Adipose tissue (tissue), 3 donors: ENCODE results near the gene DERA. TPM values are rescaled to one million over a fixed set of nuclear protein-coding genes. Genes with fewer than 3 reads are reported as not detected.
"Not testable (repeated sequence)": the region's sequence is repeated elsewhere in the genome, so short reads cannot be mapped to it uniquely, and the experiment has no call there.

Experiments
- H3K27ac ChIP-seq: one replicate; pipeline ENCODE4 v1.5.1; 2013; ENCODE audit warnings: low read depth, low read length
- WGBS, 3 donors: extraction: QIAGEN DNeasy Blood & Tissue Kit; methylation state at CpG; one replicate each; pipeline ENCODE4 v1.1.7; 2013; 5-methylcytosine and 5-hydroxymethylcytosine counted together
- polyA plus RNA-seq, 3 donors: library from polyadenylated mRNA; stranded (reverse); fragments of 200-250 nt; gene quantifications; one replicate each; pipeline ENCODE4 v1.2.3, GENCODE V29; 2013
- donor health status: healthy with polysubstance abuse.
- donor health status: Bipolar disorder and iron deficiency.
- donor health status: healthy.

Gene DERA
- polyA plus RNA-seq, 3 donors: 20.2 to 43.2 (median 21.2) TPM

DNA sequence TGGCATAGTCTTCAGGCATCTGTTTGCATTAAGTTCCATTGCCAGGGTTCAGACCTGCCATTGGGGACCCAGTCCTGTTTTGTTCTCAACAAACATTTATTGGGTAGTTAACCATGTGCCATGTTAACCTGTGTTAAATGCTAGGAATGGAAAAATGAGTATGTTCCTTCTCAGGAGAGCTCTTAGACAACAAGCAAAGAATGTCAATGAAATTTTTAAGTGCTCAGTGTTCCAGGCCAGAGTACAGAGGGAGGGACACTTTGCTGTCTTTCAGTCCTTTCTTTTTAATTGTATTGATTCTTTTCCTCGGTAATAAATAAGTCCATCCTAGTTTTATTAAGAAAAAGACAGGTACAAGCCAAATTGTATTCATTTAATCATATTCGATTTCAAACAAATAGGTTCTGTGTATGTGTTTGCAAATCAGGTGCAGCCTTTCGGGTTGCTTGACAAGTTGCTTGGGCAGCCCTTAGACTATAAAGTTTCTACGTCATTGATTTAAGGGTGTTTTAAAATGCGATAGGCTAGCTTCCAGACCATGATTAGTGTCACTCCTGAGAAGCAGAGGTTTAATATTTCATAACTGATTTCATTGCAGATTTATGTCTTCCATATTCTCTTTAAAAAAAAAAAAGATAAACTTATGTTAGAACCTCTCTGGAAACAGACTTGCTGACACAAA is 123.1 kb downstream of the DERA start:
- 82 to 95% (median 93%) methylated on average over 5 of the region's 5 CpGs for WGBS, 3 donors
- H3K27ac ChIP-seq: no peak overlapping the region

DNA sequence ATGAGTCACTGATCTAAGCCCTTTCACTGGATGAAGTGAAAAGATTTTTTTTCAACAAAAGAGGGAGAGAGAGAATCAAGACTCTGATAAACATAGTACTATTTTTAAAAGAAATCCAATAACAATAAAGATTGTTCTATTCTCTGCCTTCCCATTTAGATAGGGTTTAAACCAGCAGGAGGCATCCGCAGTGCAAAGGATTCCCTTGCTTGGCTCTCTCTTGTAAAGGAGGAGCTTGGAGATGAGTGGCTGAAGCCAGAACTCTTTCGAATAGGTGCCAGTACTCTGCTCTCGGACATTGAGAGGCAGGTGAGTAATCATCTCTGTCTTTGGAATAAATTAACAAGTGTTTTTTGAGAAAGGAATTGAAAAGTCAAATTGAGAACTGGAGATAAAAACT is 124.9 kb downstream of the DERA start:
- 97% methylated on average over 3 of the region's 3 CpGs for WGBS, 3 donors
- H3K27ac ChIP-seq: no peak overlapping the region

DNA sequence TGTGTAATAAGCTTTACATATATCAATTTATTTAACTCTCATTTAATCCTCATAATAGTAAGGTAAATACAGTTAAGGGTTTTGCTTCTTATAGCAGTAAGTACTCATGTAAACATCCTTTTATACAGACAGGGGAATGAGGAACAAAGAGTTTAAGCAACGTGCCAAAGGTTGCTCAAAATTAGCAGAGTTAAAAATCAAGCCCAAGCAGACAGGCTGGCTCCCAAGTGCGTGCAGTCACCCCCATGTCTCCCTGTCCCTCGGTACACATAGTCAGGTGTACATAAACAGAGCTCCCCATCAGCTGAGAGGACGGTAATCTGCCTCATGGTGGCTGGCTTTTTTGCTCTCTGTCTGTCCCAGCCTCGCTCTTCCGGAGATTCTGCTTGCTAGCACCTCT is 126.4 kb downstream of the DERA start:
- no peak overlapping the region for H3K27ac ChIP-seq
- 79 to 86% (median 85%) methylated on average over 6 of the region's 6 CpGs for WGBS, 3 donors

DNA sequence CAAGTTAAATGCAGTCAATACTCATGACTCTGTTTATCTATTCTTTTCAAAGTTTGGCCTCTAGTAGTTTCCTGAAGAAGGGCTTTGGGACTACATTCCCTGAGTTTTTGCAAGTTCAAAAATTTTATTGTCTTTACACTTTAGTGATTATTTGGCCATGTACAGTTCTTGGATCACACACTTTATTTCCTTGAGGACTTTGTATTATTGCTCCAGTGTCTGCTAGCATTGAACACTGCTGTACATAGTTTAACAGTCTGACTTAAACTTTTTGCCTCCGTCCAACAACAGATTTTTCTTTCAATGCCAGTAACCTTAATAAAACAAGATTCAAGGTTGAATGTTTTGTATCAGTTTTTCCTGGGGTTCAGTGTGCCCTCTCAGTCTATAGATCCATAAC is 132.3 kb downstream of the DERA start:
- H3K27ac ChIP-seq: no peak overlapping the region
- 93 to 98% (median 93%) methylated on average over 1 of the region's 1 CpG for WGBS, 3 donors

DNA sequence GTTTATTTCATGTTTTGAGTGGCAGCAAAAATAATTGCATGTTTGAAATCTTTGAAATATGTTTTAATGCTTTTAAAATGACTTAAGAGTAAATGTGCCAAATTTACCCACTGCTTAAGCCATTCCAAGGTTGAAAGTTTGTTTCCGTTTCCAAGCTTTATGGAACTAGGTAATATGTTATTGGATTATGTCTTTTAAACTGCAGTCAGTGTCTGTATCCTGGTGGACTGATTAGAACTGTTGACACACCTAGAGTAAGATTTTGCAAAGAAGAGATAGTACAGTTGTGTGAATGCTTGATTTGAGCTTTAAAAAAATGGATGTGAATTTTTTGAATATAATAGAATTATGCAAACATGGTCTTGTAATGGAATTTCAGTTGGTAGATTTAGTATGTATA is 135.1 kb downstream of the DERA start:
- no peak overlapping the region for H3K27ac ChIP-seq
- 46 to 84% (median 83%) methylated on average over 1 of the region's 1 CpG for WGBS, 3 donors

DNA sequence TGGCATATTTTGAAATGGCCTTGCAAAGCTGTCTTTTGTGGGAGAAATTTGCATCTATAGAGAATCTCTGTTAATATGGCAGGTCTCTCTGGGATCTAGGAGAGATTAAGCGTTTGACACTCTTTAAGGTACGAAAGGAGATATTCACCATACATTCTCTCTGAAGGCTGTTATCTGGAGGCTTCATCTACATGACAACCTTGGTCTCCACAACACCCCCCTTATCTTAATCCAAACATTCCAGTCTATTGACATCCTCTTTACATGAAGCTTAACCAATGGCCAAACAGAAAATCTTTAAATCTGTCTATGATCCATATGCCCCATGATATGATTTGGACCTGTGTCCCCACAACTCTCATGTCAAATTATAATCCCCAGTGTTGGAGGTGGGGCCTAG is 137.4 kb downstream of the DERA start:
- WGBS, 3 donors: 92 to 96% (median 92%) methylated on average over 2 of the region's 2 CpGs
- H3K27ac ChIP-seq: no peak overlapping the region

DNA sequence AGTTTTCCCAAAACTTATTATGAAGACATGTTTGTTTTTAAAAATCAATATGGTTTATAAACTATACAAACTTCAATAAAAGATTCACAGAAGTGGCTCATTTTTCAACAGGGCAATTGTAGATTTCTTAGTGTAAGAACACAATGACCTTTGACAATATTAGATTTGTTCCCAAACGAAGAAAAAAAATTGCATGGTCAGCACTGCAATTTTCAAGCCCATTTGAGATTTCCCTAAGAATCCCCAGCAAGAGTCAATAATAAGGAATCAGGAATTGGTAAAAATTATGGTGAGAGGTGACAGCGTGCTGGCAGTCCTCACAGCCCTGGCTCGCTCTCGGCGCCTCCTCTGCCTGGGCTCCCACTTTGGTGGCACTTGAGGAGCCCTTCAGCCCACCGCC is 145.8 kb downstream of the DERA start:
- H3K27ac ChIP-seq: no peak overlapping the region
- WGBS, 3 donors: 87 to 89% (median 88%) methylated on average over 6 of the region's 6 CpGs

DNA sequence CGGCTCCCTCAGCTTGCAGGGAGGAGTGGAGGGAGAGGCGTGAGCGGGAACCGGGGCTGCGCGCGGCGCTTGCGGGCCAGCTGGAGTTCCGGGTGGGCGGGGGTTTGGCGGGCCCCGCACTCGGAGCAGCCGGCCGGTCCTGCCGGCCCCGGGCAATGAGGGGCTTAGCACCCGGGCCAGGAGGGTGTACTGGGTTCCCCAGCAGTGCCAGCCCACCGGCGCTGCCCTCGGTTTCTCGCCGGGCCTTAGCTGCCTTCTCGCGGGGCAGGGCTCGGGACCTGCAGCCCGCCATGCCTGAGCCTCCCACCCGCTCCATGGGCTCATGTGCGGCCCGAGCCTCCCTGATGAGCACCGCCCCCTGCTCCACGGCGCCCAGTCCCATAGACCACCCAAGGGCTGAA is 146.2 kb downstream of the DERA start:
- 92 to 96% (median 94%) methylated on average over 26 to 34 of the region's 34 CpGs for WGBS, 3 donors
- H3K27ac ChIP-seq: not testable (repeated sequence)

DNA sequence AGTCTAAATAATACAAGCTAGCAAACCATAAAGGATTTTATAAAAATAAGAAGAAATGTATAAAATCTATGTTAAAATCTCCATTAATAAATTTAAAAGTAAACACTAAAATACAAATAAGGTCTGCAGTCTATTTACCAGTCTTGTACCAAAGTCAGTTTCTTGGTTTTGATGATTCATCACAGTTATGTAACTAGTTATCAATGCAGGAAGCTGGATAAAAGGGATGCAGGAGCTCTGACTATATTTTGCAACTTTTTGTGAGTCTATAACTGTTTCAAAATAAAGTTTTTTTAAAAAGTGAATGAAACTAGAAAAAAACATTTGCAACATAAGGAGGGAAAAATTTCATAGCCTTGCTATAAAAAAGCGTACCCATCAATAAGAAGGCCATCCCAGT is 151.5 kb downstream of the DERA start:
- 84 to 98% (median 85%) methylated on average over 1 of the region's 1 CpG for WGBS, 3 donors
- H3K27ac ChIP-seq: no peak overlapping the region

DNA sequence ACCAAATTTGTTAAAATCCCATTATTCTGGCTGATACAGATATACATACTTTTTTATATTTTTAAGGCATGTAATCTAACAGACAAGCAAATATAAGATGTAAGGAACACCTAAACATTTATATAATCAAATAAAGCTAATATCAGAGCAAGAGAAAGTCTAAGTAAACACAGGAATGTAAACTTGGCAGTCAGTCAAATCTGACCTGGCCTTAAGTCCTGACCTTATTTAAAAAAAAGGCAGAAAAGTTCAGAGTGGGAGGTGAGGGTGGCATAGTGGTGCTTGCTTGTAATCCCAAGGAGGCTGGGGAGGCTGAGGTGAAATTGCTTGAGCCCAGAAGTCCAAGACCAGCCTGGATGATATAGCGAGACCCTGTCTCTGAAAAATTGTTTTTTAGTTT is 152.6 kb downstream of the DERA start:
- WGBS, 3 donors: 90 to 95% (median 93%) methylated on average over 1 of the region's 1 CpG
- no peak overlapping the region for H3K27ac ChIP-seq

DNA sequence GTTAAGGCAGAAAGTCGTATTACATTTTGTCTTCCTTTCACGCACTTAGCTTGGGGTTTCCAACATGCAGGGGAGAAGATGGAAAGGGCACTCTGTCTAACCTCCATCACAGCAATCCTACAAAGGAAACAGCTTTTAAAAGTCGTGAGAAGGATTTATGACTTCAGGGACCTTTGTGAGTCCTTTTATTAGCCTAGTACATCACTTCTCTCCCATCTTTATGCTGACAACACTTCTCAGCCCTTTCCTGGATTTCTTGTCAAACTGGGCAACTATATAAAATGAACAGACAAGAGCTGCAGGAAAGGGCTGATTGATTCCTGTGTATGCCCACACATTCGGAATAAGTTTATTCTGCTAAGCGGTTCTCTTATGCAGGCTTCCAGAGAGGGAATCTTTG is 159.0 kb downstream of the DERA start:
- no peak overlapping the region for H3K27ac ChIP-seq
- WGBS, 3 donors: 25 to 63% (median 38%) methylated on average over 5 of the region's 5 CpGs

DNA sequence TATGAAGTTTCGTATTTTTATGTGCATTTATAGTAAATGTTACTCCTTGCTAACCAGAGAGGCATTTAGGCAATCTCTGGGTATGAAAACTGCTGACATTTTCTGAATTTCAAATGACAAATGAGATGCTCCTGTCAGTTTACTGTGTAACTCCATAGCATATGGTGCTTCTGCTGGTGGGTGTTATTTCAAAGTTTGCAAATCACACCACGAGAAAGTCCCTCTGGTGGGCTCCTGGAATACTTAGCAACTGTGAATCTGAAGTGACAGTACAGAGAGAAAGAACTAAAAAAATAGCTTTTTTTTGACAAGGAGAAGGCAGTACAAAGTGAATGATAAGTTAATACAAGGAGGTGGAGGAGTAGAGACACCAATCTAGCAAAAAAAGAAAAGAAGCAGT is 161.5 kb downstream of the DERA start:
- 79 to 88% (median 87%) methylated on average over 2 of the region's 2 CpGs for WGBS, 3 donors

DNA sequence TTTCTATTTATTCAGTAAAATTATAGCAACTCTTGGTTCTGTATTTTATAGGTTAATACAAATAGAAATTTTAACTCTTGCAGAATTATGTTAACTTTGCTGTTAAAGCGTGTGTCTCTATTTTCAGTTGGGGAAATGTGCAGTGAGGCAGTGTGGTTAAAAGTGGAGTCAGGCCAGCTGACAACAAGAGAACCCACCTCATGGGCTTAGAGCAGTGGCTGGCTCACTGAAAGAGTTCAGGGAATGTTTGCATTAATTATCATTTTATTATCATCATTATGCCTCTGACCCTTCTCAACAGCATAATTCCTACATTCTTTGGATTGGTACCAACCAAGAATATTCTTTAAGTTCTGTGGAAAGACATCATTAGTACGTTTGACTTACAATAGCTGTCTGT is 163.8 kb downstream of the DERA start:
- WGBS, 3 donors: 74 to 81% (median 77%) methylated on average over 2 of the region's 2 CpGs
- H3K27ac ChIP-seq: no peak overlapping the region

More for the DNA sequence above, 161.5 kb downstream of the DERA start:
- H3K27ac ChIP-seq: no peak overlapping the region

DNA sequence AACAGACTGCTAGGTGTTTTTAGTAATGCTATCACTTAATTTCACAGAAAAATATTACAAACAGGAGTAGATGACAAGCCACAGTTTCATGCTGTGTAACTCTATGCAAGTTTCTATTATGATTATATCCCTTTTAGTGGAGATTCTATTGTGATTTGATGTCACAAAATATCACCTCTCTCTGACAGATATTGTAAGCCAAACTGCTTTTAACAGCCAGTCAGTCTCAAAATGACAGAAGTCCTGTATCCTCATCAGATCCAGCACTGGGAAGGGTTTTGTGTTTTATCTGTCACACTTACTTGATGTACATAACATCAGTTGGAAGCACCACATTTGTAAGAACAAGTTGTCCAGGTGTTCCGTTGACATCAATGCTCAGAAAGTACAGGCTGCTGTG is 164.8 kb downstream of the DERA start:
- 81 to 84% (median 84%) methylated on average over 1 of the region's 1 CpG for WGBS, 3 donors
- no peak overlapping the region for H3K27ac ChIP-seq

DNA sequence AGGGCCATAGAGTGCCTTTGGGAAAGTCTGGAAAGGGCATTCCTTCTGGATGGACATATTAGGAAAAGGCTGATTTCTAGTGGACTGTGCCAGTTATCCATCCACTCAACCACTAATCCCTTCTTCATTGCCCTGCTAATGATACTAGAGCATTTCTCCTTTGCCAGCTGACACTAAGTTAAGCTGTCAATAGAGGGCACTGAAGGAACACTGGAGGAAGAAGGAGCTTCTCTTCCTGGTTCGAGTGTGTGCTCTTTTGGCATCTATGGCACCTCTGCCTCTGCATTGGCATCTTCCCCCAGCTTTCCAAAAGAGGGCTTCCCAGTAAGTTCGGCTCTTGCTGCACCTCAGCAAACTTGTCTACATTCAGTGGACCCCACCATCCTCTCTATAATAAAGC is 165.4 kb downstream of the DERA start:
- no peak overlapping the region for H3K27ac ChIP-seq
- WGBS, 3 donors: 39 to 56% (median 52%) methylated on average over 2 of the region's 2 CpGs

DNA sequence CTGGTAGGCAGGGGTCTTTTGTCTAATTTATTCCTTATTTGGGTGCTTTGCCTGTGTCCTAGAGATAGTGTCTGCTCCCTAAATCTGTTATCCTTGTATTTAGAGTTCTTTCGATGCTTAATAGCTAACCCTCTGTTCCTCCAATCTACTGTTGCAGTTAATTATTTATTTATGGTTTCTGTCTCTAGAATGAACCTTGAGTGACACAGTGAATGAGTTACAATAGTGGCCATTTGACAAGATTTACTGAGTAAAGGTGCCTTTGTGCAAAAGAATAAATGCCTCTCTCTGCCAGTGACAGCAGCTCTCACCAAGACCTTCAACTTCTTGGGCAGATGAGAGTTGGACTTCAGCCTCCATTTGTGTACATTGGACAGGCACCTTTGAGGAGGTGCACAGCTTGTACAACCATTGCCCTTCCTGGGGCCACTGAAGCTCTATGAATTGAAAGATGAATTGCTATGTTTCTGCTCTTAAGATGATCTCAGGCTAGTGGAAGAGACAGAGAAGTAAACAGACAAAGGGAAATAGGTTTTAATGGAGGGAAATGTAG is 165.9 kb downstream of the DERA start:
- no peak overlapping the region for H3K27ac ChIP-seq
- WGBS, 3 donors: 41 to 87% (median 86%) methylated on average over 1 of the region's 1 CpG

DNA sequence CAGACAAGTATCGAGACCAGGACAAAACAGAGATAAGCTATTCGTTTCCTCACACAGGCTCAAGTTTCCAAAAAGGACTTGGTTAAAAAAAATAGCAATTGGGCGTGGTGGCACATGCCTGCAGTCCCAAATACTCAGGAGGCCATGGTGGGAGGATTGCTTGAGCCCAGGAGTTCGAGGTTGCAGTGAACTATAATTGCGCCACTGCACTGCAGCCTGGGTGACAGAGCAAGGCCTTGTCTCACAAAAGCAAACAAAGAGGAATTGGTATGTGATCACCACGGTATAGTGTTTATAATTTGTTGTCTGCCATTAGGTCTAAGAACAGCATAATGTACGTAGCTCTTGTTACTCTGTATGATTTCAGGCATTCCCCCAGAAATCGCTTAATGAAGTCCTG is 175.3 kb downstream of the DERA start:
- WGBS, 3 donors: 79 to 84% (median 83%) methylated on average over 8 of the region's 8 CpGs

DNA sequence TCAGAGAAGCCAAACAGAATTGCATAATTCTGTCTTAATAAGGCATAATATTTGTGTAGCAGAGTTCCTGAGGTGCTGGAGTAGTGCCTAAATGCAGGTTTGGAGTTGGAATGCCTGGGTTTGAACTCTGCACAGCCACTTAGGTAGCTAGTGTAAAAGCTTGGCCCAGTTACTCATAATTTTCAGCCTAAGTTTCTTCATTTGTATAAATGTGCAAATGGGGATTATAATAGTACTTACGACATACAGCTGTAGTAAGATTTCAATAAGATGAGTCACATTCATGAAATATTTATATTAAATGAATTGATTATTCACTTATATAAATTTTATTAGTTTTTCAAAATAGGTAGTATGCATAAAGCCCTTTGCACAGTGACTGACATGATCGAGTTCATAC is 175.8 kb downstream of the DERA start:
- WGBS, 3 donors: 90 to 98% (median 95%) methylated on average over 2 of the region's 2 CpGs

More for the DNA sequence above, 175.3 kb downstream of the DERA start:
- H3K27ac ChIP-seq: no peak overlapping the region

More for the DNA sequence above, 175.8 kb downstream of the DERA start:
- H3K27ac ChIP-seq: no peak overlapping the region
